Lung (tissue), 12 donors: ENCODE measurements around the gene LTBP3. TPM values are rescaled to one million over a fixed set of nuclear protein-coding genes. Genes with fewer than 3 reads are reported as not detected.

Experiments
- ATAC-seq: fragments of 200-7000 bp; cut with Tn5 transposase; one replicate; pipeline ENCODE4 v1.9.1; 2020; ENCODE audit warnings: moderate number of reproducible peaks; ENCODE audit not compliant: insufficient read depth, low FRiP score
- DNase-seq, 3 donors: peaks; one replicate each; pipeline ENCODE4 v3.0.0-alpha.2; 2013 to 2017
- H3K27ac ChIP-seq, 2 donors: one replicate each; pipeline ENCODE4 v1.5.1; 2013; ENCODE audit warnings: mild to moderate bottlenecking in 2 of 2, moderate library complexity in 2 of 2, control low read depth in 1 of 2, inconsistent platforms in 1 of 2, low read depth in 1 of 2, low read length in 1 of 2
- H3K27me3 ChIP-seq, 3 donors: one replicate each; pipeline ENCODE4 v1.5.1; 2013; ENCODE audit warnings: low read length in 2 of 3; ENCODE audit not compliant: control insufficient read depth in 3 of 3, insufficient read depth in 3 of 3
- H3K36me3 ChIP-seq, 4 donors: one replicate each; pipeline ENCODE4 v1.5.1; 2013; ENCODE audit warnings: low read length in 4 of 4, mild to moderate bottlenecking in 1 of 4, moderate library complexity in 1 of 4; ENCODE audit not compliant: control insufficient read depth in 4 of 4, insufficient read depth in 4 of 4
- H3K4me1 ChIP-seq, 5 donors: one replicate each; pipeline ENCODE4 v1.5.1; 2013; ENCODE audit warnings: low read length in 5 of 5, mild to moderate bottlenecking in 2 of 5, moderate library complexity in 1 of 5; ENCODE audit not compliant: control insufficient read depth in 5 of 5, insufficient read depth in 5 of 5
- H3K4me3 ChIP-seq: one replicate; pipeline ENCODE4 v1.5.1; 2013; ENCODE audit warnings: mild to moderate bottlenecking, control low read depth, moderate library complexity
- H3K9ac ChIP-seq, 2 donors: one replicate each; pipeline ENCODE4 v1.5.1; 2013; ENCODE audit warnings: low read length in 2 of 2, control low read depth in 1 of 2; ENCODE audit not compliant: insufficient read depth in 1 of 2
- H3K9me3 ChIP-seq, 4 donors: one replicate each; pipeline ENCODE4 v1.5.1; 2013; ENCODE audit warnings: low read length in 3 of 4, mild to moderate bottlenecking in 1 of 4, moderate library complexity in 1 of 4; ENCODE audit not compliant: control insufficient read depth in 4 of 4, insufficient read depth in 3 of 4
- WGBS, 2 donors: extraction: QIAGEN DNeasy Blood & Tissue Kit; methylation state at CpG; one replicate each; pipeline ENCODE4 v1.1.7; 2013; 5-methylcytosine and 5-hydroxymethylcytosine counted together
- polyA plus RNA-seq, 2 donors: library from polyadenylated mRNA; stranded (reverse); fragments of 200-250 nt; gene quantifications; one replicate each; pipeline ENCODE4 v1.2.1, GENCODE V29; 2013
- total RNA-seq, 2 donors: library from RNA; depleted of rRNA in 1 of 2; stranded (reverse); fragments of >200 nt in 1 of 2; gene quantifications; one replicate each; pipeline ENCODE4 v1.2.1, GENCODE V29; 2014 to 2021
- TF ChIP-seq, protein P1 (sequence below): IDR thresholded peaks from 2 replicates; pipeline ENCODE4 v1.5.1; 2012; ENCODE audit warnings: mild to moderate bottlenecking; ENCODE audit errors: control extremely low read depth, extremely low read depth
- donor health status: control.
- donor health status: control.
- donor health status: Bipolar disorder and iron deficiency.
- donor health status: healthy.
- donor health status: DM: yes; HTN: yes; CAD: no.

LTBP3 gene
- total and polyA plus RNA-seq, 4 donors, result 39.1 to 111 (median 73.4) TPM

DNA sequence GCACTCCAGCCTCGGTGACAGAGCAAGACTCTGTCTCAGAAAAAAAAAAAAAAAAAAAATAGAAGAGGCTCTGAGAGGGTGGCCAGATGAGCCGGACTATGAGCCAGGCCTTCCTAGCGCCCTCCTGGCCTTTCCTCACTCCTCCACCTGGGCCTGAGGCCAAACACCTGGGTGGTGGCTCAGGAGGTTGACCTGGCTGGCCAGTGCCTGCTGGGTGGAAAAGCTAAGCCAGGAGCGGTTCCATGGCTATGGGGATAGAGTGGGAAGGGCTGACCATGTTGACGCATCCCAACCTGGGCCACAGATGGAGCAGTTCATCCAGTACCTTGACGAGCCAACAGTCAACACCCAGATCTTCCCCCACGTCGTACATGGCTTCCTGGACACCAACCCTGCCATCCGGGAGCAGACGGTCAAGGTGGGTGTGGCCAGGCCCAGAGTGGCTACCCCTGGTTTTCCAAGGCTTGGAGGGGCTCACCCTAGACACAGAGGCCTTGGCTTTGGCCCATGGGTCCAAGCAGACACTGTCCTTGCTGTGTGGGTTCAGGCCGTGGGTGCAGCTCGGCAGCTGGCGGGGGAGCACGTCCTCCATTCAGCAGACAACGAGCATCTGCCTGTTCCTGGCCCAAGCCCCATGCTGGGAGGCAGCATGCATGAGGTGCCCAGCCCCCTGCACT lies 25.6 kb downstream of the LTBP3 start:
- Histone ChIP-seq H3K4me1 (no peaks in the 10 kb centered on the region), H3K27ac (no peak overlapping the region), H3K9me3 (no peaks in the 10 kb centered on the region), H3K36me3 (peaks cover 11 to 64% (median 31%) of the 10 kb centered on the region in 4 donors), H3K27me3 (no peaks in the 10 kb centered on the region), H3K4me3 (no peak overlapping the region), H3K9ac (no peak overlapping the region)
- ATAC-seq (no peak), DNase-seq (no peak)
- TF ChIP-seq, protein P1, sequence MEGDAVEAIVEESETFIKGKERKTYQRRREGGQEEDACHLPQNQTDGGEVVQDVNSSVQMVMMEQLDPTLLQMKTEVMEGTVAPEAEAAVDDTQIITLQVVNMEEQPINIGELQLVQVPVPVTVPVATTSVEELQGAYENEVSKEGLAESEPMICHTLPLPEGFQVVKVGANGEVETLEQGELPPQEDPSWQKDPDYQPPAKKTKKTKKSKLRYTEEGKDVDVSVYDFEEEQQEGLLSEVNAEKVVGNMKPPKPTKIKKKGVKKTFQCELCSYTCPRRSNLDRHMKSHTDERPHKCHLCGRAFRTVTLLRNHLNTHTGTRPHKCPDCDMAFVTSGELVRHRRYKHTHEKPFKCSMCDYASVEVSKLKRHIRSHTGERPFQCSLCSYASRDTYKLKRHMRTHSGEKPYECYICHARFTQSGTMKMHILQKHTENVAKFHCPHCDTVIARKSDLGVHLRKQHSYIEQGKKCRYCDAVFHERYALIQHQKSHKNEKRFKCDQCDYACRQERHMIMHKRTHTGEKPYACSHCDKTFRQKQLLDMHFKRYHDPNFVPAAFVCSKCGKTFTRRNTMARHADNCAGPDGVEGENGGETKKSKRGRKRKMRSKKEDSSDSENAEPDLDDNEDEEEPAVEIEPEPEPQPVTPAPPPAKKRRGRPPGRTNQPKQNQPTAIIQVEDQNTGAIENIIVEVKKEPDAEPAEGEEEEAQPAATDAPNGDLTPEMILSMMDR, result no peak
- WGBS, 2 donors, result 88 to 89% methylated on average over 15 of the region's 15 CpGs

DNA sequence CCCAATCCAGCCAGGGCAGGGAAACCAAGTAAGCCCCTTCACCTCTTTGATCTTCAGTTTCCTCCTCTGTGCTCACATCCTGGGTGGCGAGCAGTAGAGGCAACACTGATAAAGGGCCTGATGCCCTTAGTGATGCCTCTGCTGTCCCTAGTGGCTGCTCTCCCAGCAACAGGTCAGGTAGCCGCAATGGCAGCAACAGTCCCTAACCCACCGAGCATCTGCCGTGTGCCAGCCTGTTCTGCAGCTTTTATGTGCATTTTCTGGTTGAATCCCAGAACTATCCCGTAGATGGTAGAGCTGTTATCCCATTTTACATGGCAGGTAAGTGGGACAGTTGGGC lies 28.0 kb downstream of the LTBP3 start:
- Histone ChIP-seq H3K4me3 (no peak overlapping the region), H3K27ac (no peak overlapping the region), H3K9ac (no peak overlapping the region), H3K36me3 (peaks cover 11 to 47% (median 29%) of the 10 kb centered on the region in 4 donors), H3K27me3 (no peaks in the 10 kb centered on the region), H3K4me1 (peaks cover 5 to 10% (median 7%) of the 10 kb centered on the region in 5 donors), H3K9me3 (no peaks in the 10 kb centered on the region)
- WGBS, 2 donors, result 87 to 88% methylated on average over 5 of the region's 5 CpGs
- TF ChIP-seq, protein P1, result no peak
- DNase-seq (no peak), ATAC-seq (no peak)

DNA sequence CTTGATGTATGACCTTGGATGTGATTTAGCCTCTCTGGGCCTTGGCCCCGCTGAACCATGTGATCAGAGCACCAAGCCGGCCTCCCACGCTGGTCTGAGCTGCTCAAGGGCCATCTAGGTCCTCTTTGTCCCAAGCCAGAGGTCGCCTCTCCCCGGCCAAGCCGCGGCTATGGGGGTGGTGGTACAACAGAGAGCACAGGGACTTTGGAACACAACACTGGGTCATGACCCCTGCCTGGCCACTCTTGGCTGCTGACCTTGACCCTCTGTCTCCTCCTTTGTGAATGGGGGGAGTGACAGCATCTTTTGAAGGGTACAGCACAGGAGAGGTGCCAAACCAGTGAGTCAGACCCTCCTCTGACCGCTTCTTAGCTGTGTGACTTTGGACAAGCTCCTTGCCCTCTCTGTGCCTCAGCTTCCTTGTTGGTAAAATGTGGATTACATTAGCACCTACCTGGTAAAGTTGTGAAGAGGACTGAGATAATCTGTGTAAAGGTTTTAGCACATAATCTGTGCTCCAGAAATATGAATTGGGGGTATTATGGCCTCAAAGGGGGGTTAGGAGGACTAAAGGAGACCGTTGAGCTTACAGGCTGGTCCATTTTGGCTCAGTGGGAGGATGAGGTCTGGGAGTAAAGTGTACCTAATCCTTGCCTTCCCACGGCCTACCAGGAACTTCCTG lies 28.5 kb downstream of the LTBP3 start:
- Histone ChIP-seq H3K9ac (no peak overlapping the region), H3K9me3 (no peaks in the 10 kb centered on the region), H3K4me1 (peaks cover 5 to 10% (median 7%) of the 10 kb centered on the region in 5 donors), H3K36me3 (peaks cover 11 to 43% (median 28%) of the 10 kb centered on the region in 4 donors), H3K27ac (no peak overlapping the region), H3K27me3 (no peaks in the 10 kb centered on the region), H3K4me3 (no peak overlapping the region)
- ATAC-seq (no peak), DNase-seq (no peak)
- 86 to 88% methylated on average over 10 of the region's 10 CpGs for WGBS, 2 donors
- TF ChIP-seq, protein P1, result no peak
